Heart left ventricle (tissue), 13 donors: ENCODE data around the gene LTBP4.

Source experiments
- POLR2A ChIP-seq, 2 donors: fragments of 450-650 bp; IDR thresholded peaks; one replicate each; pipeline ENCODE4 v1.6.1; 2017; ENCODE audit warnings: antibody characterized with exemption in 2 of 2, mild to moderate bottlenecking in 2 of 2, moderate library complexity in 2 of 2
- TF ChIP-seq, protein P1 (sequence below), 12 donors: fragments of 200-600 bp; sonication (generic) in 4 of 12; IDR thresholded peaks; one replicate each; pipeline versions ENCODE4 v1.5.0 to v1.8.0; 2018 to 2022; ENCODE audit warnings: antibody characterized with exemption in 12 of 12, mild to moderate bottlenecking in 5 of 12
- donor health status: ischemic (EF 13 %, LVEDD 7.1; RV severe dilation, severe dysfunction).
- donor health status: DM: no; HTN: yes; CAD: no.
- donor health status: DM: no; HTN: no; CAD: no.
- donor health status: ischemic (EF 25% LVEDD 6.9; RV normal size, moderate dysfunction).
- donor health status: ischemic (EF 25% LVEDD 5.7; RV mildly dilated, moderate dysfunction).
- donor health status: ischemic (EF 35%, LVEDD 5.7; RV mildly dilated, moderate dysfunction).
- donor health status: nonischemic (EF 11% LVEDD 7.7; RV severe dilation, severe dysfunction).
- donor health status: DM: yes; HTN: yes; CAD: no.
- donor health status: PGD.
- donor health status: ischemic (EF 29% LVEDD 5.4; RV normal size, mild dysfunction).
- donor health status: nonischemic (EF 23%, LVEDD 6.1; RV moderate dilation, normal function).

DNA sequence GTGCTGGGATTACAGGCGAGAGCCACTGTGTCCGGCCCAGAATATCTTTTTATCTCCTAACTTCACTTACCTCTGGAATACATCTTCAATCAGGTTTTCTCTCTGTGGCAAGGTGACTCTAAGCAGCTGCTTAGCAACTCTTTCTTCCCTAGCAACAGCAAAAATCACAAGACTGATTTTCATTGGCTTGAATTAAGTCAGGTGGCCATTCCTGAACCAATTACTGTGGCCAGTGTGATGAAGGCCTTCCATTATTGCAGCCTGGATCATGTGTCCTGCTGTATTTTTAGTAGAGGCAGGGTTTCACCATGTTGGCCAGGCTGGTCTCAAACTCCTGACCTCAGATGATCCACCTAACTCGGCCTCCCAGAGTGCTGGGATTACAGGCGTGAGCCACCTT is 9.0 kb upstream of the LTBP4 start:
- TF ChIP-seq, protein P1, sequence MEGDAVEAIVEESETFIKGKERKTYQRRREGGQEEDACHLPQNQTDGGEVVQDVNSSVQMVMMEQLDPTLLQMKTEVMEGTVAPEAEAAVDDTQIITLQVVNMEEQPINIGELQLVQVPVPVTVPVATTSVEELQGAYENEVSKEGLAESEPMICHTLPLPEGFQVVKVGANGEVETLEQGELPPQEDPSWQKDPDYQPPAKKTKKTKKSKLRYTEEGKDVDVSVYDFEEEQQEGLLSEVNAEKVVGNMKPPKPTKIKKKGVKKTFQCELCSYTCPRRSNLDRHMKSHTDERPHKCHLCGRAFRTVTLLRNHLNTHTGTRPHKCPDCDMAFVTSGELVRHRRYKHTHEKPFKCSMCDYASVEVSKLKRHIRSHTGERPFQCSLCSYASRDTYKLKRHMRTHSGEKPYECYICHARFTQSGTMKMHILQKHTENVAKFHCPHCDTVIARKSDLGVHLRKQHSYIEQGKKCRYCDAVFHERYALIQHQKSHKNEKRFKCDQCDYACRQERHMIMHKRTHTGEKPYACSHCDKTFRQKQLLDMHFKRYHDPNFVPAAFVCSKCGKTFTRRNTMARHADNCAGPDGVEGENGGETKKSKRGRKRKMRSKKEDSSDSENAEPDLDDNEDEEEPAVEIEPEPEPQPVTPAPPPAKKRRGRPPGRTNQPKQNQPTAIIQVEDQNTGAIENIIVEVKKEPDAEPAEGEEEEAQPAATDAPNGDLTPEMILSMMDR (IDR thresholded peaks at IDR 0.05), result no peak
- no peak for TF ChIP-seq POLR2A (IDR thresholded peaks at IDR 0.05)
